ENCODE results near the gene PPP3R2. TPM values are rescaled to one million over a fixed set of nuclear protein-coding genes. Genes with fewer than 3 reads are reported as not detected.

The PPP3R2 gene
- polyA plus RNA-seq (ENCODE audit: insufficient read length in 4 of 4), result under 1 TPM; 0.04 to 0.17 (median 0.08) TPM

- DNase-seq (ENCODE audit: low read depth in 4 of 4, low spot score in 3 of 4), result no peak
These were observed at the start of gene PPP3R2 for GRCh38 chr9:101594796-101595195. PPP3R2 (minus strand) TSS chr9:101594969; CDS start chr9:101594921, 48 bp downstream.

- no peak for DNase-seq (ENCODE audit: low read depth in 4 of 4, low spot score in 3 of 4)
These were observed 45.3 kb upstream of the PPP3R2 start for GRCh38 chr9:101639785-101640665.

- no peak for DNase-seq (ENCODE audit: low read depth in 4 of 4, low spot score in 3 of 4)
These were observed 44.5 kb upstream of the PPP3R2 start for GRCh38 chr9:101639311-101639710.

- no peak for DNase-seq (ENCODE audit: low read depth in 4 of 4, low spot score in 3 of 4)
These were observed 41.5 kb upstream of the PPP3R2 start for GRCh38 chr9:101636247-101636646.

GRCh38 chr9:101635473-101635872 is 40.7 kb upstream of the PPP3R2 start:
- DNase-seq (ENCODE audit: low read depth in 4 of 4, low spot score in 3 of 4), result no peak

GRCh38 chr9:101634741-101635409 is 40.1 kb upstream of the PPP3R2 start:
- DNase-seq (ENCODE audit: low read depth in 4 of 4, low spot score in 3 of 4), result no peak

- DNase-seq (ENCODE audit: low read depth in 4 of 4, low spot score in 3 of 4), result no peak
These were observed 37.8 kb upstream of the PPP3R2 start for GRCh38 chr9:101632611-101633010.

- DNase-seq (ENCODE audit: low read depth in 4 of 4, low spot score in 3 of 4), result no peak
These were observed 37.1 kb upstream of the PPP3R2 start for GRCh38 chr9:101631892-101632291.

- no peak for DNase-seq (ENCODE audit: low read depth in 4 of 4, low spot score in 3 of 4)
These were observed 34.9 kb upstream of the PPP3R2 start for GRCh38 chr9:101629636-101630035.

- DNase-seq (ENCODE audit: low read depth in 4 of 4, low spot score in 3 of 4), result peak in 2 of 4 donors; percentile 12
These were observed 33.4 kb upstream of the PPP3R2 start for GRCh38 chr9:101628173-101628572.

- DNase-seq (ENCODE audit: low read depth in 4 of 4, low spot score in 3 of 4), result no peak
These were observed 31.5 kb upstream of the PPP3R2 start for GRCh38 chr9:101626295-101626694.

- no peak for DNase-seq (ENCODE audit: low read depth in 4 of 4, low spot score in 3 of 4)
These were observed 31.1 kb upstream of the PPP3R2 start for GRCh38 chr9:101625876-101626275.

- no peak for DNase-seq (ENCODE audit: low read depth in 4 of 4, low spot score in 3 of 4)
These were observed 25.7 kb upstream of the PPP3R2 start for GRCh38 chr9:101620452-101620851.

GRCh38 chr9:101618698-101619097 is 23.9 kb upstream of the PPP3R2 start:
- DNase-seq (ENCODE audit: low read depth in 4 of 4, low spot score in 3 of 4), result no peak

- no peak for DNase-seq (ENCODE audit: low read depth in 4 of 4, low spot score in 3 of 4)
These were observed 10.8 kb upstream of the PPP3R2 start for GRCh38 chr9:101605547-101605946.

- DNase-seq (ENCODE audit: low read depth in 4 of 4, low spot score in 3 of 4), result no peak
These were observed 9.5 kb upstream of the PPP3R2 start for GRCh38 chr9:101604296-101604695.

- peak in 3 of 4 donors; percentile 27 to 49 (median 42) for DNase-seq (ENCODE audit: low read depth in 4 of 4, low spot score in 3 of 4)
These were observed 7.4 kb upstream of the PPP3R2 start for GRCh38 chr9:101601904-101602765.

GRCh38 chr9:101593345-101593744 is 1.4 kb downstream of the PPP3R2 start:
- DNase-seq (ENCODE audit: low read depth in 4 of 4, low spot score in 3 of 4), result no peak

GRCh38 chr9:101592788-101593187 is 2.0 kb downstream of the PPP3R2 start:
- DNase-seq (ENCODE audit: low read depth in 4 of 4, low spot score in 3 of 4), result no peak

- no peak for DNase-seq (ENCODE audit: low read depth in 4 of 4, low spot score in 3 of 4)
These were observed 2.9 kb downstream of the PPP3R2 start for GRCh38 chr9:101591787-101592446.

Measured in left renal pelvis (tissue), 4 donors.